ENCODE data around the gene SOS2. TPM values are rescaled to one million over a fixed set of nuclear protein-coding genes. Genes with fewer than 3 reads are reported as not detected.

The SOS2 gene
- total and polyA plus RNA-seq, 2 donors (not counting 3 experiments of a cell fraction or from before 2014, with no cell fraction given), result 6.7 to 21.3 TPM

- Histone ChIP-seq H4K20me1 (replicated peaks; ENCODE audit: control insufficient read depth, extremely low read depth, insufficient read depth, low read length) (no peaks in the 10 kb centered on the region), H3K79me2 (ENCODE audit: control insufficient read depth, insufficient read depth, low read length) (peaks cover 15% of the 10 kb centered on the region), H3K36me3 (ENCODE audit: control insufficient read depth in 2 of 2, extremely low read depth in 1 of 2, insufficient read depth in 2 of 2, low read length in 2 of 2) (peaks cover 13 to 34% of the 10 kb centered on the region in 2 experiments), H3K27ac (ENCODE audit: insufficient read depth, low read depth, low read length) (no peak overlapping the region), H3K4me3 (replicated peaks in 1 of 3; ENCODE audit: insufficient read depth in 1 of 3, low read depth in 1 of 3, low read length in 3 of 3) (no peak overlapping the region), H3K27me3 (ENCODE audit: control insufficient read depth in 2 of 2, insufficient read depth in 2 of 2, low read length in 2 of 2) (no peaks in the 10 kb centered on the region), H3K4me1 (ENCODE audit: control insufficient read depth, extremely low read depth, insufficient read depth, low read length) (peaks cover 6% of the 10 kb centered on the region), H3K4me2 (ENCODE audit: insufficient read depth, low read length) (no peak overlapping the region), H2AFZ (ENCODE audit: low read depth, low read length) (no peak overlapping the region), H3K9me3 (replicated peaks; ENCODE audit: control insufficient read depth, insufficient read depth, low read length) (no peaks in the 10 kb centered on the region), H3K9ac (replicated peaks; ENCODE audit: extremely low read depth, insufficient read depth, low read length) (no peak overlapping the region), H3K9me1 (replicated peaks; ENCODE audit: control insufficient read depth, extremely low read depth, insufficient read depth, low read length) (no peaks in the 10 kb centered on the region)
- no peak for TF ChIP-seq POLR2A (IDR thresholded peaks at IDR 0.05; ENCODE audit: low read depth, low read length)
- no peak for TF ChIP-seq POLR2AphosphoS5 (IDR thresholded peaks at IDR 0.05; ENCODE audit: insufficient read depth, low read depth, low read length)
- no peak for TF ChIP-seq JUN (IDR thresholded peaks at IDR 0.05; ENCODE audit: borderline replicate concordance, insufficient read depth, insufficient read length, low read depth)
- no peak for TF ChIP-seq CTCF (IDR thresholded peaks at IDR 0.05; ENCODE audit: extremely low read depth in 1 of 2, insufficient read depth in 1 of 2, low read depth in 1 of 2, low read length in 2 of 2)
- no peak for TF ChIP-seq EZH2 (IDR thresholded peaks at IDR 0.05; ENCODE audit: borderline replicate concordance, low read depth, low read length, severe bottlenecking)
- no peak for FAIRE-seq
- BruUV-seq (replicated peaks), result no TSS peak
- dilution Hi-C loops (cut with MboI; ENCODE audit: extremely low pct_ligation_motif_present, low sequenced_read_pairs), result no loop called here
- ChIA-PET CTCF (interaction anchor here (2.4 to 3.0 kb wide), 2 partner anchors 248 to 258 kb away, joined by 15 to 22 read pairs; partner anchors contain the start of gene NEMF), POLR2A (no interaction called here)
- intact Hi-C loops (cut with micrococcal nuclease), result no loop called here
- no peak for DNase-seq (ENCODE audit: low read depth, low spot score)
Observed at GRCh38 chr14:50110323-50111037, 120.9 kb downstream of the SOS2 start.
